GM18505 (cell line): ENCODE results near the gene CCDC175.

Experiments used
- ATAC-seq: cut with Tn5 transposase; IDR thresholded peaks from one replicate; pipeline ENCODE4 v1.9.1; 2021; ENCODE audit not compliant: unreplicated experiment
- POLR2A ChIP-seq: IDR thresholded peaks from 4 replicates; pipeline ENCODE4 v1.6.1; 2011; ENCODE audit warnings: borderline replicate concordance; ENCODE audit not compliant: insufficient read depth, insufficient read length; ENCODE audit errors: extremely low read depth

Gene CCDC175

DNA sequence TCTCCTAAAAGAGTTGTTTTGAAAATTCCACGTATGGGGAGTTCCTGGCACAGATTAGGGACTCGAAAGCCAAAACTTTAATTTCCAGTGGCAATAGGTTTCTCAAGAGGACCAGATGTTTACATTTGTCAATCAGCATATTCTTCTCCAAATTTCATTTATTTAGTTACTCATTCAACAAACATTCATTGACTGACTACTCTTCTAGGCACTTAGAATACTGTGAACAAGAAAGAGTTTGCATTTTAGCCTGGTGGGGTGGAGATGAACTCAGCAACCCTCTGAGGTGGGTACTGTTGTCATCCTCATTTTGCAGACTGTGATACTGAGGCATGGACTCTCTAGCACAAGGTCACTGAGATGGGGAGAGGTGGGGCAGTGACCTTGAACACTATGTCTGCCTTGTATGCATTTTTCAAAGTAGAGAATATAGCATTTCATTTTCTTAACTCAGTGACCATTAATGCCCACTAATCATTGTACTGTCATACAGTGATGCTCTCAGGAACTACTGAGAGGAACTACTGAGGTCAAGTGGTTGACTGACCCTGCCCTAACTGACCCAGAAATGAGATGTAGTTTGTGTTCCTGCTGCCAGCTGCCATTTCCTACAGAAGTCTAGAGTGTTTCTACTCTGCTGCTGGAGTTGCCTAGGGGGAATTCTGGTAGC lies 94.6 kb downstream of the CCDC175 start:
- ATAC-seq: no peak
- no peak for TF ChIP-seq POLR2A

DNA sequence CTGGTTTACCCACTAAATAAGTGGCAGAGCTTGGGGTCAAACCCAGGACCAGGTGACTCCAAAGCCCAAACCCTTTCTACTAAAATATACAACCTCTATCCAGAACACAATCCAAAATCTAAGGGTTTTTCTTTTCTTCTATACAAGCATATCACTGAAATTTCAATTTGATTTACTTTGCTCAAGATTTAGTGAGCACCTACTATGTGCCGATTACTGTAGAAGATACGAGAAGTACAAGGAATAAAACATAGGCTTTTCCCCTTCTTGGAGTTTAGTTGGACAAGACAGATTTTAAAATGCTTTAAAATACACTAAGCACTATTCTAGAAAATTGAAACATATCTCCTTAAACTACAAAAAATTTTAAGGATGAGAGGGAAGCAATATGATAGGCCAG lies 95.2 kb downstream of the CCDC175 start:
- ATAC-seq: no peak
- no peak for TF ChIP-seq POLR2A

DNA sequence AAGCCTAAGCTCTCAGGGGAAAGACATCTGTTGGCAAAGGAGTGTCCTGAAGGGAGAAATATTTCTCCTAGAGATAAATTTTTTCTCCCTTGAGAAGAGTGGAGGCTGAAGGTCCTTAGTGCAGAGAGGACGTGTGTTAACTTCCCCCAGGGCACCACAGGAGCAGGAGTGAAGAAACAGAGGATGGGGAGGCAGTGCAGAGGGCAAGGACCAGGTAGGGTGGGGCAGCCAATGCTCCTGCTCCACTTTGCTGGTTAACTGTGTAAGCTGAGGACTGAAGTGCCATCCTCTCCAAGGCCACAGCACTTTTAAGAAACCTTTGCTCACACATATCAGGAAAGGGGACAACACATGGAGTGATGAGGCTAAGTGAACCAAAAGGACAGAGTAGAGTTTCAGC lies 96.4 kb downstream of the CCDC175 start:
- no peak for TF ChIP-seq POLR2A
- ATAC-seq: no peak

DNA sequence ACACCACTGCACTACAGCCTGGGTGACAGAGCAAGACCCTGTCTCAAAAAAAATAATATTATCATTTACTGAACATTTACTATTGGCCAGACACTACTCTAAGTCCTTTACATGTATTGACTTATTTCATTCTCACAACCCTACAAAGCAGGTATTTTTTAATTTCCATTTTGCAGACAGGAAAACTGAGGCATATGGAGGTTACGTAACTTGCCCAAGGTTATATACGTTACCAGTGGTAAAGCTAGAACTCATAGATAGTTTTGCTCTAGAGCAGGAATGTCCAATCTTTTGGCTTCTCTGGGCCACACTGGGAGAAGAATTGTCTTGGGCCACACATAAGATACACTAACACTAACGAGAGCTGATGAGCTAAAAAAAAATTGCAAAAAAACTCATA lies 98.1 kb downstream of the CCDC175 start:
- no peak for TF ChIP-seq POLR2A

DNA sequence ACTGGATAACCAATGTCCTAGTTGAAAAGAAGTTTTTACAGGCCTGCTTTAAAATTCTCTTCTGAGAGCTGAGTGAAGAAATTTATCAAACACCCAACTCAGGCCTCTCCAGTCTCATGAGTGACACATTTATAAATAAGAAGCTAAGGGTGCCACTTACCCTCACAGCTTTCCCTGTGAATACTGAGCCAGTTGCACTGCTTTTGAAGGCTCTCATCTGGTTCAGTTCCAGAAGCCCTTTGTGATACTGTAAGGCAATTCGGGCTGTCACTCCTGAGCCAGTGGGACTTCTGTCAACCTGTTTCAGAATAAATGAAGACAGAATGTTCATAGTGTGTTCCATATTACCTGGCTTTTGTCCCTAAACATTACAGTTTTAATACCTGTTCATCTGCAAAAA lies 100.9 kb downstream of the CCDC175 start:
- TF ChIP-seq POLR2A: no peak
- no peak for ATAC-seq

More for the DNA sequence above, 98.1 kb downstream of the CCDC175 start:
- ATAC-seq: no peak

DNA sequence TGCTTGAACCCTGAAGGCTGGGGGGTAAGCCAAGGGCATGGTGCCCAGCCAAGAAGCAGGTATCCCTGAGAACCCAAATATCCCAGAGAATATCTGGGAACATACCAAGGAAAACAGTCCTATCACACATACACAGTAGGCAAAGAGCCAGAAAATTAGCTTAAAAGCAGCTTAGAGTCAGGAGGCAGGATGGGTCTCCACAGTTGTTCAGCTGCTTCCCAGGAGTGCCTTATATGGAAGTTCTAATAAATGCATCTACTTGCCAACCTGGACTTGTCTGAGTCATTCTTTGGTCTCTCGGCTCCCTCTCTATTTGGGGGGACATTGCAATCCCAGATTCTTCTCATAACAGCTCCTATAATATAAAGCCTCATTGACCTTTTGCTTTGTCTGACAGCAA lies 102.4 kb downstream of the CCDC175 start:
- no peak for TF ChIP-seq POLR2A
- no peak for ATAC-seq

DNA sequence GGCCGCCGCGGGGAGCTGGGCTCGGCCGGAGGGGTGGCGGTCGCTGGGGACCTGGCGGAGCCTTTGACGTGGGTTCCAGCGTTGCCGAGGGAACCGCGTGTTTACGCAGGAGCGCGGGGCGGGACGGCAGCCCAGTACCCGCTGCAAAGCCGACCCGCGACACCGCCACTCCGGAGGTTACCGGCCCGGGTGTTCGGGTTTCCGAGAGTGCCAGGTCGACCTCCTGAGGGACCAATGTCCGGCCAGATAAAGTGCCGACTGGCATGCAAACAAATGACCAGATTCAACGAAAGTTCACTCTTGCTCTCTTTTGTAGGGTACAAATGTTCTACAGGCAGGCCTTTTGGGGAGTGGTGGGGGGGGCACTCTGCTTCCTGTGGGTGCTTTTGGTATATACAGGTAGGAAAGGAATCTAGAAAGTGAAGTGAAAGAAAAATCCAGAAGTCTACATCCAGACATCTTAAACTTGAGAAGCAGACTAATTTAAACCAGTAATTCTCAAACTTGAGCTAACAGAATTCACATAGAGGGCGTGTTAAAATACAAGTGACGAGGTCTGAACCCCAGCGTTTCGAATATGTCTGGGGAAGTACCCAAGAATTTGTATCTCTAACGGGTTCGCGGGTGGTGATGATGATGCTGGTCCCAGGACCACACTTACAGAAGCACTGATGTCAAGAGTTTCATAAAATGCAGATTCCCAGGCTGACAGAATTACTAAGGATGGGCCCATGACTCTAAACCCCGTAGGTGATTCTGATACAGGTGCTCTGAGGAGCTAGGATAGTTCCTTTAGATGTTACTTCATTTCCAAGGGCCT lies 111.1 kb downstream of the CCDC175 start, which contains the start of gene GPR135:
Gene GPR135 (minus strand): TSS at position 65 of the 820 bp plus-strand sequence. CDS start 154 bp downstream, outside the sequence.
- TF ChIP-seq POLR2A: no peak

DNA sequence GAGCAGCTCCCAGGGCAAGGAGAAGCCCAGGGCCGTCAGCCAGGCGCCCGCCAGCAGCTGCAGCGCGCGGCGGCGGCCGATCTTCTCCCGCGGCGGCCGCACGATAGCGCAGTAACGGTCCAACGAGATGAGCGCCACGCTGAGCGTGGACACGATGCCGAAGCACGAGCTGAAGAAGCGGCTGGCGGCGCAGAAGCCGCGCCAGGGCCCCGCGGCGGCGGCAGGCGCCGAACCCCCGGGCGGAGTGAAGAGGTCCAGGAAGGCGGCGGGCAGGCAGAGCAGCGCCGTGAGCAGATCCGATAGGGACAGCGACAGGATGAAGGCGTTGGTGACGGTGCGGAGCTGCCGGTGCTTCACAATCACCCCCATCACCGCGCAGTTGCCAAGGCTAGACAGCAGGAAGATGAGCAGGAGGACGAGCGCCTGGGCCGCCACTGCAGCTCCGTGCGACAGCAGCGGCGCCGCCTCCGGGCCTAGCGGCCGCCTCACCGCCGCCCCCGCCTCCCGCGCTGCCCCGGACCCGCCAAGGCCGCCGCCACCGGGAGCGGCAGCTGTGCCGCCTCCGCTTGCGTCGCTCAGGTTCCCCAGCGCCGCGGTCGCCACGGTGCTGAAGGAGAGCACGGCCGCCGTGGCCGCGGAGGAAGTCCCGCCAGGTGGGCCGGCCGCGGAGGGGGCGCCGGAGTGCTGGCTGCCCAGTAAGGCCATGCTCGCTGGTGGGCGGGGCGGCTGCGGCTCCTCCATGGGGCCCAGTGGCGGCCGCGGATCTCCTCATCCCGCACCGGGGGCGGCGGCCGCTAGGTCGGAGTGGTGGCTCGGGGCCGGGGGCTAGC lies 111.9 kb downstream of the CCDC175 start:
- TF ChIP-seq POLR2A: no peak
- ATAC-seq: peak; percentile 67

More for the DNA sequence above, 111.1 kb downstream of the CCDC175 start, which contains the start of gene GPR135:
- peak; percentile 29 for ATAC-seq

DNA sequence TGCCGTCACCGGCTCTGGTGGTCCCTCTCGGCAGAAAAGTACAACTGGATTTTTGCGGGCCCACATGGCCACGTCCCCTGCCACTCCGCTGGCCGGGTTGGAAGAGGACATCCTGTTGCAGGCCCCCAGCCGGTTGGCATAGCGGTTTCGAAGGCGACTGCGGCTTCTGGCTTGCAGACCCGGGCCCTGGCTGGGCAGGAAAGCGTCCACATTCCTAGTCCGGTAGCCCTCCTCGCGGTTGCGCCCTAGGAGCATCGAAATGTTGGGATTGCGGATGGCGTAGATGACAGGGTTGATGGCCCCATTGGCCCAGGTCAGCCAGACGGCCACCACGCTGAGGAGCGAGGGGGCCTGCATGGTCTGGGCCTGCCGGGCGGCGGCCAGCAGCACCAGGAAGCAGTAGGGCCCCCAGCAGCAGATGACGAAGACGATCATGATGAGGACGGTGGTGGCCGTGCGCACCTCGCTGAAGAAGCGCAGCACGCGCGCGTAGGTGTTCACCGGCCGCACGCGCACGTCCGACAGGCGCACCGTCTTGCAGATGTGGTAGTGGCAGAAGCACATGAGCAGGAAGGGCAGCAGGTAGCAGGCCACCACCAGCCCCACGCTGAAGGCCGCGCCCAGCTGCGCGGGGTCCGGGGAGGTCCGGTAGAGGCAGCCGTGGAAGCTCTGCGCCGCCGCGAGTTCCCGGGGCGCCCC lies 112.7 kb downstream of the CCDC175 start:
- ATAC-seq: peak; percentile 43
- TF ChIP-seq POLR2A: no peak

DNA sequence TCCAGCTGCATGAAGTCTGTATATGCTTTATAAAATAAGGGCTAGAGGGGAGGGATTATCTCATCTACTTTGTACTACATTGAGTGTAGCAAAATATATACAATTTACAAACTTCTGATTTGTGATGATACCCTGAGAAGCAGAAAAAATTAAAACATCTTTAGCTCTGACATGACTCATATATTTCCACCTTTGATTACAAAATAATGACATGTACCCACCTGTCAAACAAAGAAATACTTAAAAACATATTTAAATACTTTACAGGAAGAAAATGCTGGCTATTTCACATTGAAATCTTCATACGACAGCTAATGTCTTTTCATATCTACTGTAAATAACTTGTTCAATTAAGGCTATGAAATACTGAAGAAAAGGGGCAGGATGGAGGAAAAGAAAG lies 114.7 kb downstream of the CCDC175 start:
- TF ChIP-seq POLR2A: no peak
- no peak for ATAC-seq

DNA sequence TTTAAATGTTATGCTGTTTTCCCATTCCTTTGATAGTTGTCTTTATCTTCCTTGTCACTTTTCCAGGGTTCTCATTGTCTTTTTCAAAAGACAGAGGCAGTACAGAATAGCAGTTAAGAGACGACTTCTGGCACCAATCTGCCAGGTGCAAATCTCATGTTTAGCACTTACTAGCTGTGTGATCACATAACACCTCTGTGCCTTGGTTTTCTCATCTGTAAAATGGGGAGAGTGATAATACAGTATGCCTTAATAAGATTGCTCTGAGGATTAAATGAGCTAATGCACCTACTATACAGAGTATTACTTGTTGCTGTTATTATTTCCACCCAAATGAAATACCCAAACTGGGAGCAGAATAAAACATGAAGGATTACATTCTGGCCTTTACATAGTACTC lies 116.2 kb downstream of the CCDC175 start:
- ATAC-seq: no peak
- no peak for TF ChIP-seq POLR2A

DNA sequence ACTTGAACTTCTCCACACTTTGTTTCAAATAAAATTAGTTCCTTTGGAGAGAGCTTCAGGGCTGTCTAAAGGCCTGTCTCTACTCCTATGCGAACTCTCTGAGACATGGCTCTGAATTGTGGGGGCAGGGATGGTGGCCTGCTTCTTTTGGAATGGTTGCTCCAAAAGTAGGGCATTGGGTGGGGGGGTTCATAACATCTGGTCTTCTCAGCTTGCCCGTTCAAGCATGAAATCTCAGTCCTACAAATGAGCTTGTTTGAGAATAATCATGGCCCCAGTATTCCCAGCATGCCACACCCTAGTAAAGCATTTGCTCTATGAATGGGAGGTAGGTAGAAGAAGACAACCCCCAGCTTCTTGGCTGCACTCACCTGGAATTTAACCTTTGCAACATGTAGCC lies 118.1 kb downstream of the CCDC175 start:
- no peak for TF ChIP-seq POLR2A
- no peak for ATAC-seq

DNA sequence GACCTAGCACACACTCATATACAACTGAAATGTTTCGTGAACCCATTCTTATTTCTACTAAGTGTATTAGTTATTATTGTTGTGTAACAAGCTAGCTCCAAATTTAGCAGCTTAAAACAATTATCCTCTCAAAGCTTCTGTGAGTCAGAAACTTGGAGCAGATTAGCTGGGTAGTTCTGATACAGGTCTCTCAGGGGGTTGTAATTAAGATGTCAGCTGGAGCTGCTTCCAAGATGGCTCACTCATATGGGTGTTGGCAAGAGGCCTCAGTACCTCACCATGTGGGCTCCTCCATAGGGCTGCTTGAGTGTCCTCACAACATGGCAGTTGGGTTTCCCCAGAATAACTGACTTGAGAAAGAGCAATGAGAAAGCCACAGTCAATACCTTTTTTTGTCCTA lies 121.2 kb downstream of the CCDC175 start:
- TF ChIP-seq POLR2A: no peak
- ATAC-seq: no peak
